GM21515 (cell line): Measurements from ENCODE around the gene FXYD2.
"Not testable (repeated sequence)": the region's sequence is repeated elsewhere in the genome, so short reads cannot be mapped to it uniquely, and the experiment has no call there.

Experiments used
- ATAC-seq: cut with Tn5 transposase; IDR thresholded peaks from one replicate; pipeline ENCODE4 v1.9.1; 2021; ENCODE audit not compliant: unreplicated experiment

Gene FXYD2

GRCh38 chr11:117824571-117825537, at the start of gene FXYD2:
Gene FXYD2, minus strand, starts transcription at chr11:117824744. Its CDS starts 66 bp downstream, at chr11:117824678.
- no peak for ATAC-seq

- no peak for ATAC-seq
These were observed 49.2 kb upstream of the FXYD2 start for GRCh38 chr11:117873828-117874125.

- ATAC-seq = no peak
These were observed 48.7 kb upstream of the FXYD2 start for GRCh38 chr11:117872975-117873827.

GRCh38 chr11:117872420-117872961, 47.9 kb upstream of the FXYD2 start:
- ATAC-seq = no peak

DNA sequence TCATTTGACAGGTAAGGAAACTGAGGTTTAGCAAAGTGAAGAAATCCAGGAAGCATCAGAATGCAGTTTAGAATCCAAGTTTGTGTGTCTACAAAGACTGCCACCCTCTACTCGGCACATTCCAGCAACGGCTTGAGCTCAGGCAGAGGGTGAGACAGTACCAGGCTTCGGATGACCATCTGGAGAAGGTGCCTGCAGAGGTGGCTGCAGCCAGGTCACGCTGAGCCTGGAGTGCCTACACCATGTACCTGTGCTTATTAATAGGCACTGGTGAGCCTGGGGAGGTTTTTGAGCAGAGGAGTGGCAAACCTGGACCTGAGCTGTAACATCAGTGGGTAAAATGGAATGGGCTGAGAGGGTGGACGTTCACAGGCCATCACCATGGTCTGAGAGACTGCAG, 47.2 kb upstream of the FXYD2 start:
- ATAC-seq = no peak

DNA sequence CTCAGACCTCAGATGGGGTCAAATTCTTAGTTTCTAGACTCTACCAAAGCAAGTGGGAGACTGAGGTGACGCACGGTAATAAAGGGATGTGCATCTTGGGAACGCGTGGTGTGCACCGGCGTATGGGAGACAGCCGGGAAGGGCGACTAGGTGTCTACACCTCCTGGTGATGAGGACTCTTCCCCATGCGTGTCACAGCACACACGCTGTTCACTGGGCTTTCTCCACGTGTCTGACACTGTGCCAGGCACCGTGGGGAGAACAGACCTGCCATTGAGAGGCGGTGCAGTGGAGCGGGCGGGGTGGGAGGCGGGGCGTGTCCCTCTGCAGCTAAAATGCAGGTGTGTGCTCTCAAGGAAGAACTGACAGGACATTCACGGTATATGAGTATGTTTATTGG, 46.6 kb upstream of the FXYD2 start:
- no peak for ATAC-seq

DNA sequence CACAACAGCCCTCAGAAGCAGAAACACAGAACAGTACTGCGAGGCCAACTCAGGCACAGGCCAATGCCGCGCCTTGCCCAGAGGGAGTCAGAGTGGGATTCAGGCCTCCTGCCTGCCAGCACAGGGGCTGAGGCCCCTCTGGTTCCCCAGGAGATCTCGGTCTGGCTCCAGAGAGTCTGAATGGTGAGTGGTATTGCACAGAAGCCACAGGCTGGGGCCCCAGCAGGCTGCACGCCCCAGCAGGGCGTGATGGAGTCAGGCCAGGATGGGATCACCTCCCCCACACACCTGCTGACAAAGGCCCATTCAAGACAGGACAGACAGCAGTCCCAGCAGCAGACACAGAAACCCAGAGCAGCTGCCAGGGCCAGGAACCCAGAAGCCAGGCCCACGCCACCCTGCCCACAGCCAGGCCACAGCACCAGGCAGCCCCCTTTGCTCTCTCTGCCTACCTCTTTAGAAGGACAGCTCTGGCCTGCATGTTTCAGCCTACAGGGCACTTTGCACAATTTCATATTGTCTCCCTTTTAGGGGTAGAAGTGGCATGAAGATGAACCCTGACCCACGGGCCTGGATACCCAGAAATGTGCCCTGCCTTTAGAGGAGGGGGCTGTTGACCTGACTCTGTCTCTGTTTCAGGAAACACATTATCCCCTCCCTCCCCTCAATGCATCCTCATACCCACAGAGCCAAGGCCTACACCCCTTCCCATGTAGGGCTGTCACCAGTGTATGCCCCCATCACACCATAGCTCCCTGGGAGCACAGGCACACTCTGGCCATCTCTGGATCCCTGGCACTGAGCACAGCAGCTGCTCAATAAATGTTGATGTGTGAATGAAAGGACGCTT, 45.8 kb upstream of the FXYD2 start:
- no peak for ATAC-seq

DNA sequence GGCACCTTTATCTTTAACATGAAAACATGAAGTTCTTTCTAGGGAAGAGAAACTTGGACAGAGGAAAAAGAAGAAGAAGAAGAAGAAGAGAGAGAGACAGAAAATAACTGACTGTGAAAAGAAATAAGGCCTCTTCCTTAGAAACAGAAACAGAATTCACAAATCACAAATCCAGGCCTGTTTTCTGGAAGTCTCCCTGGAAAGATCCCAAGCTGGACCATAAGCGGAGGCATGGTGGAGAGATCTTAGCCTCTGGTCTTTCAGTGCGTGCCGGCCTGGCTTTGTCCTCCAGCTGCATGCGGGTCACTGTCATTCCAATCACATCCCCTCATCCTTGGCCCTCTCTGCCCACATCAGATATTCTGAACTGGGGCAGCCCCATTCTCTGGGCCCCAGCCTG, 45.1 kb upstream of the FXYD2 start:
- no peak for ATAC-seq

GRCh38 chr11:117868815-117869561, 44.4 kb upstream of the FXYD2 start:
- no peak for ATAC-seq

GRCh38 chr11:117868088-117868487, 43.5 kb upstream of the FXYD2 start:
- ATAC-seq = no peak

DNA sequence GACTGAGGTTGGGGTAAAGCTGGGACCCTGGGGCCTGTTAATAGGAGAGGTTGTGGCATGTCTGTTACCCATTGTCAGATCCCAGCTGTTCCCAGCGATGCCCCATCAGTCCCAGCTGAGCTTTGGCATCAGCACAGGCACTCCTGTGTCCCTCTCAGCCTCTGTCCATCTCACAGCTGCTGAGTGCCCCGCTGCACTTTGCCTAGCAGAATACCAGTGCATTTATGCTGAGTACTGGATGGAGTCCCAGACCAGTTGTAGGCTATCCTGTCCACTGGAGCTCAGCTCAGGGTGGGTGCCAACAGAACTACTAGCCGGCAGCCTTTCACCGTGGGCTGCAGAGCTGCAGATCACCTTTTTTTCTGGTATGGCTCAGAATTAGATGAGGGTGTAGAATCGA, 42.0 kb upstream of the FXYD2 start:
- no peak for ATAC-seq

- ATAC-seq = not testable (repeated sequence)
These were observed 41.0 kb upstream of the FXYD2 start for GRCh38 chr11:117865546-117865945.

DNA sequence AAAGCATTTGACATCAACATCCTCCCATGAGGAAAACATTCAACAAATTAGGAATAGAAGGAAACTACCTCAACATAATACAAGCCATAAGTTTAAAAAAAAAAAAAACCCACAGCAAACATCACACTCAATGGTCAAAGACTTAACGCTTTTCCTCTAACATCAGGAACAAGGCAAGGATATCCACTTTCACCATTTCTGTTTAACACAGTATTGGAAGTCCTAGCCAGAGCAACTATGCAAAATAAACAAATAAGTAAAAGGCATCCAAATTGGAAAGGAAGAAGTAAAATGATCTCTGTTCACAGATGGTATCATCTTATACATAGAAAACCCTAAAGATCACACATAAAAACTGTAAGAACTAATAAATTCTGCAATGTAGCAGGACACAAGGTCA, 38.8 kb upstream of the FXYD2 start:
- ATAC-seq = no peak

- ATAC-seq = no peak
These were observed 38.2 kb upstream of the FXYD2 start for GRCh38 chr11:117862753-117863152.

GRCh38 chr11:117862019-117862725, 37.6 kb upstream of the FXYD2 start:
- ATAC-seq = no peak

DNA sequence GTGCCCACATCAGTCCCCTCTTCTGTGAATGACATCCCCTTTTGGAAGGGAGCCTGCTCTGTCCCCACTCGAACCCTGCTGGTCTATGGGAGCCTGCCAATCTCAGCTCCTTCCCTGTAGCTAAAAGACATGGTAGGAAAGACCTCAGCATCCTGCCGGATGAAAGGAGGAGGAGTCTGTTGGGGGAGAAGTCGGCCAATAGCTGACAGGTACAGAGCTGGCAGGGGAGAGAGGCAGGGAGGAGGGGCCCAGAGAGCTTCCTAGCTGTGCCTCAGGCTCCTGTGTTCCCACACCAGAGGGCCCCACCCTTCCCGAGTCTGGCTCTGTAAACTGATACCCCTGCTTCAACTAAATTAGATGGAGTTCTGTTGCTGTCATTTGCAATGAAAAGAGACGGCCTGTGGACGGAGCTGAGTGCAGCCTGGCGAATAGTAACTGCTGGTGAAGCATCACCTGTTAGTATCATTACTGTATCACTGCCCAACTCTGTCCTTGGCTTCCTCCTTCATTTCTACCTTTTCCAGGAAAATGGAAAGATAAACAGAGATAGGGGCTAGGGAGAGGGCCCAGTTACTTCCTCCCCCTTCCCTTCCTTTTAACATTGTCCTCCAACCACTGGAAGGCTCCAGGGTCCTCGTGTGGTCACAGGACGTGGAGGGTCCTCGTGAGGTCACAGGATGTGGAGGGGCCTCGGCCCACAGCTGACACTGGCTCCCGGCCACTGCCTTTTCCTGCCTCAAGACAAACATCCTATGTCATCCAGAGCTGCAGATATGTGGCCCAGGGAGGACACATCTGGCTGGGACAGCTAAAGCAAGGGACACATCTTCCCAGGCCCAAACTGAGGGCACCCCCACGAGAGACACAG, 36.8 kb upstream of the FXYD2 start:
- no peak for ATAC-seq

- ATAC-seq = no peak
These were observed 35.6 kb upstream of the FXYD2 start for GRCh38 chr11:117860139-117860538.

- ATAC-seq = no peak
These were observed 35.1 kb upstream of the FXYD2 start for GRCh38 chr11:117859488-117860112.
